MG63 (cell line): Measurements from ENCODE around the gene PLCL1. TPM values are rescaled to one million over a fixed set of nuclear protein-coding genes. Genes with fewer than 3 reads are reported as not detected.
A peak's percentile ranks its signal among the peaks of the same experiment; 100 is the strongest.

Source experiments
- DNase-seq: peaks from one replicate; pipeline ENCODE4 v3.0.0-alpha.2; 2020
- H3K27me3 ChIP-seq: fragments of 250-450 bp; sonication (Bioruptor Pico); 2 replicates; pipeline ENCODE4 v1.5.1; 2020; ENCODE audit warnings: mild to moderate bottlenecking, moderate library complexity
- H3K36me3 ChIP-seq: fragments of 250-450 bp; sonication (Bioruptor Pico); 2 replicates; pipeline ENCODE4 v1.5.1; 2020; ENCODE audit warnings: mild to moderate bottlenecking, moderate library complexity
- H3K4me3 ChIP-seq: fragments of 250-450 bp; sonication (Bioruptor Pico); 2 replicates; pipeline ENCODE4 v1.5.1; 2020; ENCODE audit warnings: mild to moderate bottlenecking, moderate library complexity
- H3K9me3 ChIP-seq: fragments of 250-450 bp; sonication (Bioruptor Pico); 2 replicates; pipeline ENCODE4 v1.5.1; 2020; ENCODE audit warnings: mild to moderate bottlenecking, moderate library complexity
- total RNA-seq: library from RNA; depleted of rRNA; stranded (reverse); fragments of >200 nt; shearing (Covaris generic); gene quantifications from 2 replicates; pipeline ENCODE4 v1.2.3, GENCODE V29; 2014; ENCODE audit warnings: low replicate concordance

Gene PLCL1
- total RNA-seq, 1 experiment from 2014 or later: not detected

DNA sequence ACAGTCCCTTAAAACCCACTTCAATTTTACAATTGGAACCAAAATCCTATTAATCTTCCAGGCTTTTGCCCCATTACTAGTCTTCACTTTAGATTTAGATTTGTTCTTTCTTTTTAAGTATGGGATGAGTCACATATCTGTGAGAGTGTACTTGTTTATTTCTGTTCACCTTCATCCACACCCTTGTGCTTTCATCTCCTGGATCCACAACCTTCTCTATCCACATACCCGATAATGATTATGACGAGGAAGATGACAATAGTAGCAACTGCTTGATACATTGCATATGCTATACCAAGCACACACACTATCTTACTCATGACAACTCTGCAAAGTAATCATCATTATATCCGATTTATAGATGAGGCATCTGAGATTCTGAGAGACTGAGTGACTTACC lies 297.3 kb downstream of the PLCL1 start:
- H3K27me3 ChIP-seq: peaks cover 2% of the 10 kb centered on the region; the same call in 1 of the 2 replicates

DNA sequence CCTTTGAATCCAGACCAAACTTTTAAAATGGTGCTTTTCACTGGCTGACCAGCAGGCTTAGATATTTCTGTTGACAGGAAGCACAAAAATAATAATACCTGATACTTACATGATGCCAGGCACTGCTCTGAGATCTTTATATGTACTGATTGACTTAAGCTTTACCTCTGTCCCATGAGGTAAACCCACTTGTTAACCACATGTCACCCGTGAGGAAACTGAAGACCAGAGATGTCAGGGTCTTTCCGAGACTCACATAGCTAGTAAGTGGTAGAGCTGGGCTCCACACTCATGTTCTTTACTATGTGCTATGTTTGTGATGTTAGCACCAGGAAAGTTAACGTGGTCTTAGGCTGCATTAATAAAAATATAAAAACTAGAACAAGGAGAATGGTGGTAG lies 297.7 kb downstream of the PLCL1 start:
- Histone ChIP-seq H3K36me3 (no peaks in the 10 kb centered on the region), H3K4me3 (no peak overlapping the region), H3K27me3 (no peaks in the 10 kb centered on the region; the same call in 1 of the 2 replicates), H3K9me3 (no peaks in the 10 kb centered on the region)
- DNase-seq: no peak

More for the DNA sequence above, 297.3 kb downstream of the PLCL1 start:
- H3K4me3 ChIP-seq: no peak overlapping the region
- no peak for DNase-seq
- H3K36me3 ChIP-seq: no peaks in the 10 kb centered on the region
- H3K9me3 ChIP-seq: no peaks in the 10 kb centered on the region

DNA sequence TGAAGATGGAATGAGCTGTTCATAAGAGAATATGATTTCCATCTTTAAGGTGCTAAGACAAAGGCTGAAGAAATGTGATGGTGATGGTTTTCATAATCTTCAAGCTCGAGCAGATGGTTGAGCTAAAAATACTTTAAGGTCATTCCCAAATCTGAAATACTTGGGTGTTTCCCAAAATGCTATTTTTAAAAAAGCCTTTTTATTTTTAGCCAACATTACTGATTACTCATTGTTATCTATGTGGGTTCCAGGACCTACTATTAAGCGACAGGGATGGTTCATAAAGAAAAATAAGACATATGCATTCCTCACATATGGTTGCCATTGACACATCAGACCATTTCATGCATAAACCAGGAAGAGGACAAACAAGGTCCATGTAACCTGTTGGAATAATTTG lies 298.5 kb downstream of the PLCL1 start:
- Histone ChIP-seq H3K27me3 (no peaks in the 10 kb centered on the region; the same call in 1 of the 2 replicates), H3K36me3 (no peaks in the 10 kb centered on the region), H3K9me3 (no peaks in the 10 kb centered on the region), H3K4me3 (no peak overlapping the region)
- DNase-seq: no peak

- no peaks in the 10 kb centered on the region; the same call in 1 of the 2 replicates for H3K27me3 ChIP-seq
- H3K36me3 ChIP-seq: no peaks in the 10 kb centered on the region
- H3K4me3 ChIP-seq: no peak overlapping the region
- no peak for DNase-seq
- H3K9me3 ChIP-seq: no peaks in the 10 kb centered on the region
Measured at GRCh38 chr2:198106621-198107385, 302.4 kb downstream of the PLCL1 start.

DNA sequence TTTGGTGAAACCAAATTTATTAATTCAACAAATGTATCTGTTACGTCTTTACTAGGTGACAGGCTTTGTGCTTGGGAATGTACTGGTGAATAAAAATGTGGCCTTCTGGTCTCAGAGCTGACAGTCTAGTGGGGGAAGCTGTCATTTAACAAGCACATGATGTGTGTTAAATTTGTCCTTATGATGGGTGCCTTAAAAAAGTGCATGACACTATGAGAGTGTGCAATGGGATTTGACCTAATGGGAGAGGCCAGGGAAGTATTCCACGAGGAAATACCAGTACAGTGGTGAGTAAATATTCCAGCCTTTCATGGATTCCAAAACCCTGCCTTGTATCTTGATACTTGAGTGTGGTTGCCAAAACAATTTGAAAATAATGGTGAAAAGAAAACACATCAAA lies 308.9 kb downstream of the PLCL1 start:
- Histone ChIP-seq H3K9me3 (no peaks in the 10 kb centered on the region), H3K4me3 (no peak overlapping the region), H3K36me3 (no peaks in the 10 kb centered on the region), H3K27me3 (no peaks in the 10 kb centered on the region; the same call in 1 of the 2 replicates)
- DNase-seq: no peak

DNA sequence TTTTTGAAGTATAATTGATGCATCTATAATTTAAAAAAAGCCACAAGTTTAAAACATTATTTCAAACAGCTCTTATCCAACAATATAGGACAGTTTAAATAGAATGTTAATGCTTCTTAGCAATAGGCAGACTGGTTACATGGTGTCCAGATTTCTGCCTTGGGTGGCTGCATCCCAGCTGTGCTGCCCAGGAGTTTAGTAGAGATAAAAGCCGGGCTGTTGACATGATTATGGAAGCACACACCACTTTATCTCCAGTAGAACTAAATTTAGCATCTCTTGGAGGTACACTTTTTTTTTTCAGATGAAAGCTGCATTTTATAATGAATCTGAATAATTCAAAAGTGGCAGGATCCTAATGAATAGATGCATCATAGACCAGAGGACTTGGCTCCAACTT lies 309.7 kb downstream of the PLCL1 start:
- H3K4me3 ChIP-seq: no peak overlapping the region
- H3K27me3 ChIP-seq: no peaks in the 10 kb centered on the region
- no peaks in the 10 kb centered on the region for H3K9me3 ChIP-seq
- H3K36me3 ChIP-seq: no peaks in the 10 kb centered on the region
- no peak for DNase-seq

DNA sequence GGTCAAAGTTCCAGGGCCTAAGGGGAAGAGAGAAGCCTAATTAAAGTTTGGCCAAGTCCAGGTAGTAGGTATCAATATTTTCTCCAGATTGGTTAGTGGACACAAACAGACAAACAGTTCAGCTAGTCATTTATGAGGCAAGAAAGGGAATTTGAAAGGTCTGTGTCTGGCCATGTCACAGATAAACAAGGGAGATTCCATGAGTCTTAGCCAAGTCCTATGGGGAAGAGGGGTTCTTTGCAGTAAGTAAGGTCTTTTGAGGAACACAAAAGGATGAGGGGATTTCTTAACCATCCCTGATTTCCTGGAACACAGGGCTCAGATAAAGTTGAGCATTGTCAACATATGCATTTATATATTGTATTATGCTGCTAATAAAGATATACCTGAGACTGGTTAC lies 310.8 kb downstream of the PLCL1 start:
- DNase-seq: no peak
- Histone ChIP-seq H3K27me3 (no peaks in the 10 kb centered on the region), H3K4me3 (no peak overlapping the region), H3K36me3 (no peaks in the 10 kb centered on the region), H3K9me3 (no peaks in the 10 kb centered on the region)

GRCh38 chr2:198116756-198117155 lies 312.4 kb downstream of the PLCL1 start:
- Histone ChIP-seq H3K36me3 (no peaks in the 10 kb centered on the region), H3K4me3 (no peak overlapping the region), H3K27me3 (no peaks in the 10 kb centered on the region), H3K9me3 (no peaks in the 10 kb centered on the region)
- DNase-seq: no peak

DNA sequence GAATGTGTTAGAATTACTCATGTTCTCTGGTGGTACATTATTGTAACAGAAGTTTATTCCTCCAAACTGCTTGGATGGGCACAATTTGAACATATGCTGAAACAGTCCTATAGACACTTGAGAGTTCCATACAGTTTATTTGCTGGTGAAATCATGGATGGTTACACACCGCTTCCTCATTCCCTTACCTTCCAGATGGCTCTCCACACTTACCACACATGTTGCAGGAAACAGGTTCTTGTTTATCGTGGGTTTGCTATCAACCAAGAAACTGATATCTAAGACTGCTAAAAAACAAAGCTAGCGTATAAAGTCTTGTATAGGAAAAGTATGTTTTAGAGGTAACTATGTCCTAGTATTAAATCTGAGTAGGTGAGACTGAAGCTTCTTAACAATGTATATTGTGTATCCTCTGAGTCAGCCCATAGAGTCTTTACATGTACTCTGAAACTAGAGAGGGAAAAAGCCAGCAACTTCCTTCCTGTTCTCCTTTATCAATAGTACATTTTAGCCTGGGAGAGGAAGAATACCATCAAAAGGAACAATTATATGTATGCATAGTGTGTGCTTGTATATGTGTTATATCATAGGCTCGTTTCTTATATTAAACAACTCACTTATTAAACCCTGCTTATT lies 313.1 kb downstream of the PLCL1 start:
- Histone ChIP-seq H3K9me3 (no peaks in the 10 kb centered on the region), H3K36me3 (no peaks in the 10 kb centered on the region), H3K27me3 (no peaks in the 10 kb centered on the region), H3K4me3 (no peak overlapping the region)
- DNase-seq: no peak

GRCh38 chr2:198127627-198128026 lies 323.2 kb downstream of the PLCL1 start:
- DNase-seq: peak; percentile 13
- H3K36me3 ChIP-seq: no peaks in the 10 kb centered on the region
- no peaks in the 10 kb centered on the region for H3K9me3 ChIP-seq
- H3K27me3 ChIP-seq: no peaks in the 10 kb centered on the region
- H3K4me3 ChIP-seq: no peak overlapping the region

GRCh38 chr2:198129609-198130008 lies 325.2 kb downstream of the PLCL1 start:
- DNase-seq: no peak
- Histone ChIP-seq H3K4me3 (no peak overlapping the region), H3K27me3 (no peaks in the 10 kb centered on the region), H3K9me3 (no peaks in the 10 kb centered on the region), H3K36me3 (no peaks in the 10 kb centered on the region)

DNA sequence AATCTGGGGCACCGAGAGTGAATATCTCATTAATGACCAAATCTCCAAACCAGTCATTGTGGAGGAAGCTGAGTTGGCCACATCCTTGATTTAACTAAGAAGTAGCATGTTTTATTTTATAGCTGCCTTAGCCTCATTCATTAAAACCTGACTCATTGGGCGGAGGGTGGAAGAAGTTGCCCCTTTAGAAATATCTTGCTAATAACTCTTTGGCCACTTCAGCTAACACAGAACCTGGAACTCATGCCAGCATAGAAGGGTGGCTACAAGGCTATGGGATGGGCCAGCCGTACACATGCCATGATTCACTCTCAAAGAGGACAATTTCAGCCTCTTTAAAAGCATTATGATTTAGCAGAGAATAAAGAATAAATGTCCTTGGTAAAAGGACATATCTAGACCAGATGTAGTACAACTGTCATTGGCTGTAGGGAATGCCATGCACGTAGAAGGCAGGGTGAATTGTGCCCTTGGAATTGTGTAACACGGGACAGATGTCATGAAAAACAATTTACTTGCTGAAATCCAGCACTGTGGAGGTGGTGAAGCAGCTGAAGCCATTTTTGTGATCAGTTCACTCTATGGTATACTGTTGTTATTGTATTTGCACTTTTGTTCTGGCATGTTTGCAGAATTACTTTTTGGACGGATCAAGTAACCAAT lies 330.0 kb downstream of the PLCL1 start:
- peak; percentile 1 for DNase-seq
- Histone ChIP-seq H3K9me3 (no peaks in the 10 kb centered on the region), H3K27me3 (no peaks in the 10 kb centered on the region), H3K4me3 (no peak overlapping the region), H3K36me3 (no peaks in the 10 kb centered on the region)

DNA sequence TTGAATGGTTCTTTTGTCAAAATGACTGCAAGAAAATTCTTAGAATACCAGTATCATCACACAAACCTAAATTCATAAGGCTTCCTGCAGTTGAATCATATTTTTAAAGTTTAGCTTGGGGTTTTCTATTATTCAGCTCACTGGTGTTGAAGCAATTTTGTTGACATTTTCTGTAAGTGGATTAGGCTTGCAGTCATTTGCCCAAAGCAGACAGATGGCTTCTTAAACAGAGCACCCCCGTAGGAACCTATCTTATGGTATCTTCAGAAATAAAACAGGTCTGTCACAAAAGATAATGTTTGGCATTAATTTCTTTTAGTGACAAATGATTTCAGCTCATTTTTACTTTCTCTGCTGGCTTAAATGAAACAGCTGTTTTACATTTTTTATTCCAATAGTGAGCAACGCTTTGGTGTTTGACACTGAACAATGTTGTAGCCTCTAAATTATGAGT lies 331.1 kb downstream of the PLCL1 start:
- H3K9me3 ChIP-seq: no peaks in the 10 kb centered on the region
- no peaks in the 10 kb centered on the region for H3K27me3 ChIP-seq
- DNase-seq: no peak
- H3K4me3 ChIP-seq: no peak overlapping the region
- H3K36me3 ChIP-seq: no peaks in the 10 kb centered on the region

GRCh38 chr2:198136142-198136541 lies 331.7 kb downstream of the PLCL1 start:
- DNase-seq: no peak
- Histone ChIP-seq H3K27me3 (no peaks in the 10 kb centered on the region), H3K36me3 (no peaks in the 10 kb centered on the region), H3K9me3 (no peaks in the 10 kb centered on the region), H3K4me3 (no peak overlapping the region)

DNA sequence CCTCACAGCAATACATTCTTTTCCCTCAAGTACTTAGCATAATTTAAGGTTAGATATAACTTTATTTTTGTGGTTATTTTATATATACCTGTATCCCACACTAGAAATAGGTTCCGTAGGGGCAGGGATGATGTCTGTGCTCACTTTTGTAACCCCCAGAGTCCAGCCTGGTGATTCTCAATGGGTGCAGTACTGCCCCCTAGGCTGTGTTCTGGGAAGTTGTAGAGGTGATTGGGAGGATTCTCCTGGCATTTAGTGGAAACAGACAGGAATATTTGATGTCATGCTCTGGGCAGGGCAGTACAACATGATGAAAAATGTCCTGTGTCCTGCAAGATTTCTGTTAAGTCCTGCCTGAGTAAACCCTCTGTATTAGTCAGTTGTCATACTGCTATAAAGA lies 333.3 kb downstream of the PLCL1 start:
- DNase-seq: no peak
- Histone ChIP-seq H3K27me3 (no peaks in the 10 kb centered on the region), H3K4me3 (no peak overlapping the region), H3K36me3 (no peaks in the 10 kb centered on the region), H3K9me3 (no peaks in the 10 kb centered on the region)

GRCh38 chr2:198141726-198142125 lies 337.3 kb downstream of the PLCL1 start:
- H3K9me3 ChIP-seq: no peaks in the 10 kb centered on the region
- no peak for DNase-seq
- H3K4me3 ChIP-seq: no peak overlapping the region
- H3K27me3 ChIP-seq: no peaks in the 10 kb centered on the region
- H3K36me3 ChIP-seq: no peaks in the 10 kb centered on the region

DNA sequence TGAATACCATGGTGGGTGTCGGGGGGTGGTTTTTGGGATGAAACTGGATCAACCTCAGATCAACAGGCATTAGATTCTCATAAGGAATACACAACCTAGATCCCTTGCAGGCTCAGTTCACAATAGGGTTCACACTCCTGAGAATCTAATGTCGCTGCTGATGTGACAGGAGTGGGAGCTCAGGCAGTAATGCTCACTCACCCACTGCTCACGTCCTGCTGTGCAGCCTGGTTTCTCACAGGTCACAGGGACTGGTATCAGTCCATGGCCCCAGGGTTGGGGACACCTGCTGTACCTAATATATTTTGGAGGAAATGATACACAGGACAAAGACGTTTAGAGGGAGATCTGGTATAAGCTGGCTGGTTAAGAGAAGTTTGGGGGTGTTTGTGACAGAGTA lies 338.8 kb downstream of the PLCL1 start:
- no peak overlapping the region for H3K4me3 ChIP-seq
- no peak for DNase-seq
- no peaks in the 10 kb centered on the region for H3K36me3 ChIP-seq
- H3K27me3 ChIP-seq: no peaks in the 10 kb centered on the region
- H3K9me3 ChIP-seq: no peaks in the 10 kb centered on the region
